DND-41 (cell line): ENCODE data around the gene KLK14.

ENCODE experiments used
- EZH2 ChIP-seq: IDR thresholded peaks from 3 replicates; pipeline ENCODE4 v1.6.1; 2012; ENCODE audit warnings: borderline replicate concordance, low read depth, mild to moderate bottlenecking, moderate library complexity, low read length, inconsistent platforms; ENCODE audit not compliant: severe bottlenecking
- TF ChIP-seq, protein P1 (sequence below): IDR thresholded peaks from 2 replicates; pipeline ENCODE4 v1.5.1; 2012; ENCODE audit warnings: borderline replicate concordance, low read length, moderate library complexity, mild to moderate bottlenecking; ENCODE audit not compliant: poor library complexity, severe bottlenecking; ENCODE audit errors: extremely low read depth

DNA sequence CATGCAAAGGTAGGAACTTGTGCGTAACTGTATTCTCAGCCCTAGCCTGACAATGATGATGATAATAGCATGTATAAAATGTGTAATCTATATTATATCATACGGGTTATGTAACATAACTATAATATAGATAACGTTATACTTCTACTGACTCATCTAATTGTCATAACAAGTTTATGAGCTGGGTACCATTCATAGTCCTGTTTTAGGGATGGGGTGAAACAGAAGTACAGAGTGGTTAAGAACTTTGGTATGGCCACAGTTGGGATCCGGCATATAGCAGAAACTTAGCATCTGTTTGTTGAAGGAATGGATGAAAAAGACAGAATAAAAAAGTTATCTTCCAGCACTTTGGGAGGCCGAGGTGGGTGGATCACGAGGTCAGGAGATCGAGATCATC is 20.3 kb upstream of the KLK14 start:
- TF ChIP-seq, protein P1, sequence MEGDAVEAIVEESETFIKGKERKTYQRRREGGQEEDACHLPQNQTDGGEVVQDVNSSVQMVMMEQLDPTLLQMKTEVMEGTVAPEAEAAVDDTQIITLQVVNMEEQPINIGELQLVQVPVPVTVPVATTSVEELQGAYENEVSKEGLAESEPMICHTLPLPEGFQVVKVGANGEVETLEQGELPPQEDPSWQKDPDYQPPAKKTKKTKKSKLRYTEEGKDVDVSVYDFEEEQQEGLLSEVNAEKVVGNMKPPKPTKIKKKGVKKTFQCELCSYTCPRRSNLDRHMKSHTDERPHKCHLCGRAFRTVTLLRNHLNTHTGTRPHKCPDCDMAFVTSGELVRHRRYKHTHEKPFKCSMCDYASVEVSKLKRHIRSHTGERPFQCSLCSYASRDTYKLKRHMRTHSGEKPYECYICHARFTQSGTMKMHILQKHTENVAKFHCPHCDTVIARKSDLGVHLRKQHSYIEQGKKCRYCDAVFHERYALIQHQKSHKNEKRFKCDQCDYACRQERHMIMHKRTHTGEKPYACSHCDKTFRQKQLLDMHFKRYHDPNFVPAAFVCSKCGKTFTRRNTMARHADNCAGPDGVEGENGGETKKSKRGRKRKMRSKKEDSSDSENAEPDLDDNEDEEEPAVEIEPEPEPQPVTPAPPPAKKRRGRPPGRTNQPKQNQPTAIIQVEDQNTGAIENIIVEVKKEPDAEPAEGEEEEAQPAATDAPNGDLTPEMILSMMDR = no peak
- no peak for TF ChIP-seq EZH2
